HCT116 (cell line): ENCODE data around the gene C1orf21.

Source experiments
- CEBPB ChIP-seq: IDR thresholded peaks from 2 replicates; pipeline ENCODE4 v1.6.1; 2012; ENCODE audit warnings: low read depth
- CTCF ChIP-seq, 3 experiments: fragments of 200-600 bp in 1 of 3; sonication (generic) in 1 of 3; IDR thresholded peaks in 2 of 3; conservative IDR thresholded peaks in 1 of 3; 2 replicates each; pipeline ENCODE4 v1.5.1; 2012 to 2017; ENCODE audit warnings: low read depth in 2 of 3, low read length in 2 of 3, antibody characterized with exemption in 1 of 3, borderline replicate concordance in 1 of 3, control low read depth in 1 of 3, mild to moderate bottlenecking in 1 of 3, mixed read lengths in 1 of 3, mixed run types in 1 of 3, moderate library complexity in 1 of 3; ENCODE audit not compliant: insufficient read depth in 1 of 3
- EGR1 ChIP-seq: IDR thresholded peaks from 2 replicates; pipeline ENCODE4 v1.6.1; 2012; ENCODE audit warnings: low read depth
- ELF1 ChIP-seq: IDR thresholded peaks from 2 replicates; pipeline ENCODE4 v1.6.1; 2012; ENCODE audit warnings: low read depth, borderline replicate concordance
- FOSL1 ChIP-seq: IDR thresholded peaks from 2 replicates; pipeline ENCODE4 v1.6.1; 2012; ENCODE audit warnings: low read depth
- MAX ChIP-seq: IDR thresholded peaks from 2 replicates; pipeline ENCODE4 v1.6.1; 2012
- POLR2A ChIP-seq: IDR thresholded peaks from 2 replicates; pipeline ENCODE4 v1.7.0; 2011; ENCODE audit warnings: borderline replicate concordance; ENCODE audit not compliant: insufficient read depth, insufficient read length; ENCODE audit errors: extremely low read depth
- POLR2AphosphoS5 ChIP-seq: IDR thresholded peaks from 2 replicates; pipeline ENCODE4 v1.6.1; 2011; ENCODE audit warnings: mild to moderate bottlenecking, low read depth, low read length, moderate library complexity
- REST ChIP-seq: IDR thresholded peaks from 2 replicates; pipeline ENCODE4 v1.6.1; 2012; ENCODE audit warnings: low read depth
- SRF ChIP-seq: IDR thresholded peaks from 2 replicates; pipeline ENCODE4 v1.6.1; 2012; ENCODE audit warnings: low read depth

GRCh38 chr1:184629266-184629665, 242.4 kb downstream of the C1orf21 start:
- TF ChIP-seq POLR2A = no peak
- TF ChIP-seq FOSL1 = no peak
- TF ChIP-seq CTCF (IDR thresholded peaks at IDR 0.05 in 2 of 3, conservative IDR thresholded peaks at IDR 0.05 in 1 of 3; ENCODE audit: borderline replicate concordance in 1 of 3, insufficient read depth in 1 of 3, low read depth in 2 of 3, low read length in 2 of 3) = no peak
- no peak for TF ChIP-seq EGR1
- TF ChIP-seq ELF1 = no peak
- no peak for TF ChIP-seq SRF
- TF ChIP-seq REST = no peak
- TF ChIP-seq CEBPB = no peak
- no peak for TF ChIP-seq POLR2AphosphoS5
- no peak for TF ChIP-seq MAX
